GM18498 (cell line): ENCODE data around the gene MON1A.

Experiments
- ATAC-seq: cut with Tn5 transposase; IDR thresholded peaks from one replicate; pipeline ENCODE4 v1.9.1; 2021; ENCODE audit warnings: mild to moderate bottlenecking, moderate library complexity; ENCODE audit not compliant: unreplicated experiment

Gene MON1A

GRCh38 chr3:49896345-49896744, 33.3 kb downstream of the MON1A start:
- no peak for ATAC-seq

GRCh38 chr3:49895791-49896190, 33.8 kb downstream of the MON1A start:
- ATAC-seq, result no peak

- ATAC-seq, result no peak
These were observed 40.3 kb downstream of the MON1A start for GRCh38 chr3:49889296-49889695.

- no peak for ATAC-seq
These were observed 42.7 kb downstream of the MON1A start for GRCh38 chr3:49886922-49887265.

- ATAC-seq, result no peak
These were observed 45.6 kb downstream of the MON1A start for GRCh38 chr3:49883998-49884397.

- ATAC-seq, result no peak
These were observed 47.4 kb downstream of the MON1A start for GRCh38 chr3:49882166-49882565.

- ATAC-seq, result no peak
These were observed 48.9 kb downstream of the MON1A start for GRCh38 chr3:49880581-49881315.

GRCh38 chr3:49879721-49880120, 49.9 kb downstream of the MON1A start:
- ATAC-seq, result no peak

- no peak for ATAC-seq
These were observed 50.9 kb downstream of the MON1A start for GRCh38 chr3:49878686-49879085.

GRCh38 chr3:49877716-49878115, 51.9 kb downstream of the MON1A start:
- ATAC-seq, result no peak

GRCh38 chr3:49876567-49876966, 53.0 kb downstream of the MON1A start:
- ATAC-seq, result no peak

GRCh38 chr3:49873623-49874022, 56.0 kb downstream of the MON1A start:
- no peak for ATAC-seq

GRCh38 chr3:49872801-49873281, 56.8 kb downstream of the MON1A start:
- no peak for ATAC-seq

- no peak for ATAC-seq
These were observed 58.0 kb downstream of the MON1A start for GRCh38 chr3:49871531-49872153.

- ATAC-seq, result no peak
These were observed 60.0 kb downstream of the MON1A start, which contains the start of gene CAMKV for GRCh38 chr3:49869525-49870126. Gene CAMKV (minus strand): TSS chr3:49869906. CDS start chr3:49862388, 7,518 bp downstream.

GRCh38 chr3:49868862-49869466, 60.6 kb downstream of the MON1A start:
- ATAC-seq, result no peak

GRCh38 chr3:49867871-49868321, 61.7 kb downstream of the MON1A start:
- no peak for ATAC-seq

- no peak for ATAC-seq
These were observed 62.2 kb downstream of the MON1A start for GRCh38 chr3:49867400-49867799.

- no peak for ATAC-seq
These were observed 64.3 kb downstream of the MON1A start for GRCh38 chr3:49865198-49865784.

GRCh38 chr3:49864505-49864904, 65.1 kb downstream of the MON1A start:
- ATAC-seq, result no peak
